Lung (tissue), 12 donors: Measurements from ENCODE around the gene SLCO2B1. TPM values are rescaled to one million over a fixed set of nuclear protein-coding genes. Genes with fewer than 3 reads are reported as not detected.

Experiments
- ATAC-seq: fragments of 200-7000 bp; cut with Tn5 transposase; one replicate; pipeline ENCODE4 v1.9.1; 2020; ENCODE audit warnings: moderate number of reproducible peaks; ENCODE audit not compliant: insufficient read depth, low FRiP score
- DNase-seq, 3 donors: peaks; one replicate each; pipeline ENCODE4 v3.0.0-alpha.2; 2013 to 2017
- H3K27ac ChIP-seq, 2 donors: one replicate each; pipeline ENCODE4 v1.5.1; 2013; ENCODE audit warnings: mild to moderate bottlenecking in 2 of 2, moderate library complexity in 2 of 2, control low read depth in 1 of 2, inconsistent platforms in 1 of 2, low read depth in 1 of 2, low read length in 1 of 2
- H3K27me3 ChIP-seq, 3 donors: one replicate each; pipeline ENCODE4 v1.5.1; 2013; ENCODE audit warnings: low read length in 2 of 3; ENCODE audit not compliant: control insufficient read depth in 3 of 3, insufficient read depth in 3 of 3
- H3K36me3 ChIP-seq, 4 donors: one replicate each; pipeline ENCODE4 v1.5.1; 2013; ENCODE audit warnings: low read length in 4 of 4, mild to moderate bottlenecking in 1 of 4, moderate library complexity in 1 of 4; ENCODE audit not compliant: control insufficient read depth in 4 of 4, insufficient read depth in 4 of 4
- H3K4me1 ChIP-seq, 5 donors: one replicate each; pipeline ENCODE4 v1.5.1; 2013; ENCODE audit warnings: low read length in 5 of 5, mild to moderate bottlenecking in 2 of 5, moderate library complexity in 1 of 5; ENCODE audit not compliant: control insufficient read depth in 5 of 5, insufficient read depth in 5 of 5
- H3K4me3 ChIP-seq: one replicate; pipeline ENCODE4 v1.5.1; 2013; ENCODE audit warnings: mild to moderate bottlenecking, control low read depth, moderate library complexity
- H3K9ac ChIP-seq, 2 donors: one replicate each; pipeline ENCODE4 v1.5.1; 2013; ENCODE audit warnings: low read length in 2 of 2, control low read depth in 1 of 2; ENCODE audit not compliant: insufficient read depth in 1 of 2
- H3K9me3 ChIP-seq, 4 donors: one replicate each; pipeline ENCODE4 v1.5.1; 2013; ENCODE audit warnings: low read length in 3 of 4, mild to moderate bottlenecking in 1 of 4, moderate library complexity in 1 of 4; ENCODE audit not compliant: control insufficient read depth in 4 of 4, insufficient read depth in 3 of 4
- CTCF ChIP-seq: IDR thresholded peaks from 2 replicates; pipeline ENCODE4 v1.5.1; 2012; ENCODE audit warnings: mild to moderate bottlenecking; ENCODE audit errors: control extremely low read depth, extremely low read depth
- WGBS, 2 donors: extraction: QIAGEN DNeasy Blood & Tissue Kit; methylation state at CpG; one replicate each; pipeline ENCODE4 v1.1.7; 2013; 5-methylcytosine and 5-hydroxymethylcytosine counted together
- polyA plus RNA-seq, 2 donors: library from polyadenylated mRNA; stranded (reverse); fragments of 200-250 nt; gene quantifications; one replicate each; pipeline ENCODE4 v1.2.1, GENCODE V29; 2013
- total RNA-seq, 2 donors: library from RNA; depleted of rRNA in 1 of 2; stranded (reverse); fragments of >200 nt in 1 of 2; gene quantifications; one replicate each; pipeline ENCODE4 v1.2.1, GENCODE V29; 2014 to 2021
- donor health status: control.
- donor health status: control.
- donor health status: Bipolar disorder and iron deficiency.
- donor health status: healthy.
- donor health status: DM: yes; HTN: yes; CAD: no.

The SLCO2B1 gene
- total and polyA plus RNA-seq, 4 donors = 22.2 to 244 (median 55.2) TPM

GRCh38 chr11:75112200-75112599 lies 38.7 kb upstream of the SLCO2B1 start:
- ATAC-seq = no peak
- no peak for TF ChIP-seq CTCF
- Histone ChIP-seq H3K4me3 (no peak overlapping the region), H3K4me1 (no peaks in the 10 kb centered on the region), H3K27ac (no peak overlapping the region), H3K9ac (no peak overlapping the region), H3K36me3 (no peaks in the 10 kb centered on the region), H3K9me3 (peaks cover 0 to 8% (median 1%) of the 10 kb centered on the region in 4 donors), H3K27me3 (no peaks in the 10 kb centered on the region)
- DNase-seq = no peak
- 90 to 92% methylated on average over 2 of the region's 2 CpGs for WGBS, 2 donors

- H3K4me3 ChIP-seq = no peak overlapping the region
- 38 to 43% methylated on average over 1 of the region's 1 CpG for WGBS, 2 donors
- TF ChIP-seq CTCF = no peak
These were observed 37.9 kb upstream of the SLCO2B1 start for GRCh38 chr11:75113030-75113429.

GRCh38 chr11:75114465-75114864 lies 36.4 kb upstream of the SLCO2B1 start:
- WGBS, 2 donors = 91 to 97% methylated on average over 2 of the region's 2 CpGs

More at GRCh38 chr11:75113030-75113429, 37.9 kb upstream of the SLCO2B1 start:
- Histone ChIP-seq H3K27me3 (no peaks in the 10 kb centered on the region), H3K36me3 (no peaks in the 10 kb centered on the region), H3K9ac (no peak overlapping the region), H3K27ac (no peak overlapping the region), H3K4me1 (no peaks in the 10 kb centered on the region), H3K9me3 (peaks cover 0 to 8% (median 1%) of the 10 kb centered on the region in 4 donors)
- no peak for DNase-seq
- no peak for ATAC-seq

More at GRCh38 chr11:75114465-75114864, 36.4 kb upstream of the SLCO2B1 start:
- TF ChIP-seq CTCF = no peak
- H3K27ac ChIP-seq = no peak overlapping the region
- no peaks in the 10 kb centered on the region for H3K36me3 ChIP-seq
- no peak overlapping the region for H3K9ac ChIP-seq
- no peak overlapping the region for H3K4me3 ChIP-seq
- H3K9me3 ChIP-seq = peaks cover 0 to 8% (median 1%) of the 10 kb centered on the region in 4 donors
- ATAC-seq (no peak), DNase-seq (no peak)
- no peaks in the 10 kb centered on the region for H3K4me1 ChIP-seq
- H3K27me3 ChIP-seq = no peaks in the 10 kb centered on the region
